H1 (cell line): Measurements from ENCODE around the gene HOXD11. TPM values are rescaled to one million over a fixed set of nuclear protein-coding genes. Genes with fewer than 3 reads are reported as not detected.

Experiments
- polyA plus RNA-seq, 7 experiments: library from polyadenylated mRNA; depleted of rRNA in 3 of 7; stranded (reverse) in 5 of 7; unstranded in 2 of 7; fragments of >200 nt in 5 of 7; fragments of 200-250 nt in 2 of 7; gene quantifications; 1 replicate in 5 of 7; 2 replicates in 1 of 7; 4 replicates in 1 of 7; pipeline versions ENCODE4 v1.2.1 to v1.2.3, GENCODE V29; 2011 to 2013; ENCODE audit warnings: missing spikeins in 2 of 7, mixed read lengths in 2 of 7
- total RNA-seq: library from RNA; stranded (reverse); fragmentation: NEBNext Ultra II Directional; extraction: Animal tissue kit (Norgen Biotek cat#: 25700); gene quantifications from 2 replicates; pipeline ENCODE4 v1.2.1, GENCODE V29; 2021
- TF ChIP-seq, protein P1 (sequence below): IDR thresholded peaks from 2 replicates; pipeline ENCODE4 v1.6.1; 2011; ENCODE audit warnings: low read length, improper control_type of control experiment

HOXD11 gene
- total and polyA plus RNA-seq, 2 of the 8 experiments (the other 6 are each of a cell fraction or from before 2014, with no cell fraction given), result not detected

GRCh38 chr2:176117162-176117822, 10.2 kb downstream of the HOXD11 start (continued):
- TF ChIP-seq, protein P1, sequence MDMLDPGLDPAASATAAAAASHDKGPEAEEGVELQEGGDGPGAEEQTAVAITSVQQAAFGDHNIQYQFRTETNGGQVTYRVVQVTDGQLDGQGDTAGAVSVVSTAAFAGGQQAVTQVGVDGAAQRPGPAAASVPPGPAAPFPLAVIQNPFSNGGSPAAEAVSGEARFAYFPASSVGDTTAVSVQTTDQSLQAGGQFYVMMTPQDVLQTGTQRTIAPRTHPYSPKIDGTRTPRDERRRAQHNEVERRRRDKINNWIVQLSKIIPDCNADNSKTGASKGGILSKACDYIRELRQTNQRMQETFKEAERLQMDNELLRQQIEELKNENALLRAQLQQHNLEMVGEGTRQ, result no peak
